Spleen (tissue), 7 donors: ENCODE measurements around the gene RASSF3.

Experiments used
- CTCF ChIP-seq, 11 experiments: fragments of 200-600 bp in 7 of 11; fragments of 450-650 bp in 4 of 11; sonication (generic) in 4 of 11; IDR thresholded peaks in 8 of 11; conservative IDR thresholded peaks in 3 of 11; 1 replicate in 7 of 11; 2 replicates in 4 of 11; pipeline versions ENCODE4 v1.4.0 to v1.8.0; 2016 to 2021; ENCODE audit warnings: antibody characterized with exemption in 11 of 11, inconsistent platforms in 4 of 11, mild to moderate bottlenecking in 1 of 11
- POLR2A ChIP-seq, 3 donors: fragments of 450-650 bp; IDR thresholded peaks; one replicate each; pipeline ENCODE4 v1.5.1; 2017; ENCODE audit warnings: antibody characterized with exemption in 3 of 3, mild to moderate bottlenecking in 1 of 3
- POLR2AphosphoS5 ChIP-seq, 3 donors: sonication (generic); formaldehyde crosslinking; IDR thresholded peaks; one replicate each; pipeline ENCODE4 v1.5.1; 2017; ENCODE audit warnings: antibody characterized with exemption in 3 of 3
- donor health status: DM: no; HTN: no; CAD: no; lungs with moderate emphysema.
- donor health status: DM: no; HTN: no; CAD: no.
- donor health status: DM: no; HTN: no; CAD: no.

GRCh38 chr12:64633940-64634337 lies 23.6 kb downstream of the RASSF3 start:
- TF ChIP-seq CTCF (IDR thresholded peaks at IDR 0.05 in 8 of 11, conservative IDR thresholded peaks at IDR 0.05 in 3 of 11) (no peak), POLR2A (IDR thresholded peaks at IDR 0.05) (no peak), POLR2AphosphoS5 (IDR thresholded peaks at IDR 0.05) (no peak)
